C4-2B (cell line): Measurements from ENCODE around the gene KCNAB1.

ENCODE experiments used
- H3K27ac ChIP-seq: fragments of 450-650 bp; 2 replicates; pipeline ENCODE4 v1.5.1; 2017
- CTCF ChIP-seq: fragments of 450-650 bp; conservative IDR thresholded peaks from 2 replicates; pipeline ENCODE4 v1.5.1; 2017; ENCODE audit warnings: mild to moderate bottlenecking
- ZFX ChIP-seq: fragments of 450-650 bp; IDR thresholded peaks from 2 replicates; pipeline ENCODE4 v1.6.1; 2017

KCNAB1 gene

GRCh38 chr3:156575641-156576040 lies 455.3 kb downstream of the KCNAB1 start:
- TF ChIP-seq ZFX (no peak), CTCF (no peak)
- H3K27ac ChIP-seq, result no peak overlapping the region

DNA sequence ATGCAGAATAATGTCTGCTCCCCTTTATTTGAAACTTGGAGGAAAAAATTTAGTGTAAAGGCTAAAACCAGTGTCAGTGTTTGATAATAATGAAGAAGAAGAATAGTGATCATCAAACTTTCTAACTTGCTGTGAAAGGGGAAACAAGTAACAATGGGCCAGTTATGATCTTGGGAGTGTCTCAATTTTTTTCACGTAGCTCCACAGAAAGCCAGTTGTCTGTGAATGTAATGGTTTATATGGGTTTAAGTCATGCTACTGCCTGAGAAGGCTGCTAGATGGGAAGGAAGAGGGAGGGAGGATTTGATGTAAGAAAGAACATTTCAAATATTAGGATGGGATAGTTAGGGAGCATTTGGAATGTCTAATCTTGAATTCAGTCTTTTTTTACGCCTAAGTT lies 455.7 kb downstream of the KCNAB1 start:
- no peak overlapping the region for H3K27ac ChIP-seq
- TF ChIP-seq ZFX, result no peak
- TF ChIP-seq CTCF, result no peak

DNA sequence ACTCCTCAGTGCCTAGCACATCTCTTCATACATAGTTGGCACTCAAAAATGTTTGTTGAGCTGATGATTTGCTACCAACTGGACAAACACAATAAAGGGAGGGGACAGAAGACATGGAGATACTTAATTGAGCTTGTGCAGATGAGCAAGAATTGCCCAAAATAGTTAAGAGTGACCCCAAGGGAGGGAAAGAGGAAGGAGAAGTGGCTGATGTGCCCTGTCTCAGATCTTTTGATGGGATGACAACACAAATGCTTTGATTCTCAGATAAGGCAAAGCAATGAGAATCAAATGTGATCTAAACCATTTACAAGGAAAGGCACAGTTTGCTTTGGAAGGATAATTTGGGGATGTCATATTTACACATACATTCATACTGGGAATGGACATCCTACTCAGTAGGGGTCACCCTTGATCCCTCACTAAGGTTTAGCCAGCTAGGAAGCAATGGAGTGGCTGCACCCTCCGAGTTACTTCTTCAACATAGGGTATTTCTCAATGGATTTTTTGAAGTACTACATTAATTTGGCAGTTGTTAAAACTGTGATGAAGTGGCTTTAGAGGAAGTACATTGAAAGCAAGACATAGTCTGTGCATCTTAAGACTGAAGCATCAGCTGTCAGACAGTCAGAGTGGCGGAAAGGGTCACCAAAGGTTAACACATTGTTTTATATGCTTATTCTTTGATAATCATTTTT lies 456.4 kb downstream of the KCNAB1 start:
- no peak overlapping the region for H3K27ac ChIP-seq
- TF ChIP-seq ZFX, result no peak
- no peak for TF ChIP-seq CTCF

DNA sequence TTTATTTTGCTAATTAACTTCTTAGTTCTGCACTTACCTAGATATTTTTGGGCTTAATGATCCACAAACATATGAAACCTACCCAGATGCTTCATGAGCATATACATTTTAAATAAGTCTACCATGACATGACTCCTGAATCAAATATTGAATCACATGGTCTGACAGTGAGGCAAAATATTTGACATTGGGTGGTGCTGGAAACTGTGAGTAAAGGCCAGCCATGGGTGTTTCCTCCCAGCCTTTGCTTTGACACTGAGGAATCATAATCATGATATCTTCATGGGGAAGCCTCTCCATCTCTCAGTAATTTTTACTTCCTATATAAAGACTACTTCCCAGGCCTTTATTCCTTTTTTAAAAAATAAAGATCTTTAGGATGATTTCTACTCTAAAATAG lies 457.4 kb downstream of the KCNAB1 start:
- no peak overlapping the region for H3K27ac ChIP-seq
- TF ChIP-seq ZFX (no peak), CTCF (no peak)

DNA sequence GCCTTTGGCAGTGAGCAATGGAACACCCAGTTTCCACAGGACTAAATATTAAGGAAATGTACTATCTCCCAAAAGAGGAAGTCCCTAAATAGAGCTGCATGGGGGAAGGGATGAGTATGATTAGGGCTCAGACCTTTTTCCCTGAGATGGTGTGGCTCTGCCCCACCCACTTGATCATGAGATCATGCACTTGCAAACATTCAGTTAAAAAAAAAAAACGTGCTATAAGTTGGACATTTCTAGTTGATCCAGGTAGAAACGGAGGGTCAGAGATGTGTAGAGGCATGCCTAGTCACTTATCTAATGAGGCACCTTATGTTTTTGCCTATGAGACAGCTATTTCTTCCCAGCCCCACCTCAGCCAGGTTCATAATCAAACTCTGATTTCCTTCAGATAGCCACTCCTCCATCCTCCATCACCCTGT lies 459.1 kb downstream of the KCNAB1 start:
- H3K27ac ChIP-seq, result no peak overlapping the region
- TF ChIP-seq ZFX (no peak), CTCF (no peak)

- H3K27ac ChIP-seq, result no peak overlapping the region
- TF ChIP-seq ZFX, result no peak
- no peak for TF ChIP-seq CTCF
Measured at GRCh38 chr3:156581033-156581432, 460.7 kb downstream of the KCNAB1 start.

GRCh38 chr3:156581954-156582353 lies 461.6 kb downstream of the KCNAB1 start:
- H3K27ac ChIP-seq, result no peak overlapping the region
- TF ChIP-seq ZFX, result no peak
- no peak for TF ChIP-seq CTCF
